ENCODE data around the gene SNX20.

SNX20 gene

GRCh38 chr16:50631249-50631984, 49.7 kb downstream of the SNX20 start:
- no peaks in the 10 kb centered on the region for H3K9me3 ChIP-seq (ENCODE audit: severe bottlenecking)
- DNase-seq = no peak
- TF ChIP-seq CTCF (IDR thresholded peaks at IDR 0.05; ENCODE audit: low read depth, low read length) = no peak
- no peaks in the 10 kb centered on the region for H3K36me3 ChIP-seq
- H3K27ac ChIP-seq = no peak overlapping the region
- no peaks in the 10 kb centered on the region for H3K27me3 ChIP-seq (ENCODE audit: insufficient read depth, low read depth, severe bottlenecking)
- H3K4me3 ChIP-seq (ENCODE audit: low read depth, low read length) = no peak overlapping the region

- no peak for DNase-seq
- no peak for TF ChIP-seq CTCF (IDR thresholded peaks at IDR 0.05; ENCODE audit: low read depth, low read length)
- H3K9me3 ChIP-seq (ENCODE audit: severe bottlenecking) = no peaks in the 10 kb centered on the region
- no peak overlapping the region for H3K27ac ChIP-seq
- no peak overlapping the region for H3K4me3 ChIP-seq (ENCODE audit: low read depth, low read length)
- no peaks in the 10 kb centered on the region for H3K36me3 ChIP-seq
- H3K27me3 ChIP-seq (ENCODE audit: insufficient read depth, low read depth, severe bottlenecking) = no peaks in the 10 kb centered on the region
Observed at GRCh38 chr16:50630394-50631020, 50.6 kb downstream of the SNX20 start.

- no peak for TF ChIP-seq CTCF (IDR thresholded peaks at IDR 0.05; ENCODE audit: low read depth, low read length)
- DNase-seq = no peak
- no peak overlapping the region for H3K4me3 ChIP-seq (ENCODE audit: low read depth, low read length)
- H3K36me3 ChIP-seq = no peaks in the 10 kb centered on the region
- no peaks in the 10 kb centered on the region for H3K9me3 ChIP-seq (ENCODE audit: severe bottlenecking)
- H3K27ac ChIP-seq = no peak overlapping the region
- no peaks in the 10 kb centered on the region for H3K27me3 ChIP-seq (ENCODE audit: insufficient read depth, low read depth, severe bottlenecking)
Observed at GRCh38 chr16:50629334-50629733, 51.8 kb downstream of the SNX20 start.

GRCh38 chr16:50628156-50628802, 52.8 kb downstream of the SNX20 start:
- no peak overlapping the region for H3K27ac ChIP-seq
- no peaks in the 10 kb centered on the region for H3K27me3 ChIP-seq (ENCODE audit: insufficient read depth, low read depth, severe bottlenecking)
- TF ChIP-seq CTCF (IDR thresholded peaks at IDR 0.05; ENCODE audit: low read depth, low read length) = no peak
- H3K4me3 ChIP-seq (ENCODE audit: low read depth, low read length) = no peak overlapping the region
- no peaks in the 10 kb centered on the region for H3K36me3 ChIP-seq
- H3K9me3 ChIP-seq (ENCODE audit: severe bottlenecking) = no peaks in the 10 kb centered on the region
- DNase-seq = no peak

- peak; percentile 47 for TF ChIP-seq CTCF (IDR thresholded peaks at IDR 0.05; ENCODE audit: low read depth, low read length)
- no peak overlapping the region; the same call in 1 of the 2 replicates for H3K27ac ChIP-seq
- peak; percentile 49 for DNase-seq
- no peak overlapping the region for H3K4me3 ChIP-seq (ENCODE audit: low read depth, low read length)
- H3K9me3 ChIP-seq (ENCODE audit: severe bottlenecking) = no peaks in the 10 kb centered on the region
- no peaks in the 10 kb centered on the region for H3K27me3 ChIP-seq (ENCODE audit: insufficient read depth, low read depth, severe bottlenecking)
- H3K36me3 ChIP-seq = no peaks in the 10 kb centered on the region
Observed at GRCh38 chr16:50627419-50627818, 53.7 kb downstream of the SNX20 start.

Measured in WERI-Rb-1 (cell line).